HG03571 (cell line): ENCODE data around the gene MAML1.
"Not testable (repeated sequence)": the region's sequence is repeated elsewhere in the genome, so short reads cannot be mapped to it uniquely, and the experiment has no call there.

Experiments used
- ATAC-seq: cut with Tn5 transposase; IDR thresholded peaks from one replicate; pipeline ENCODE4 v1.9.1; 2021; ENCODE audit not compliant: unreplicated experiment

Gene MAML1

DNA sequence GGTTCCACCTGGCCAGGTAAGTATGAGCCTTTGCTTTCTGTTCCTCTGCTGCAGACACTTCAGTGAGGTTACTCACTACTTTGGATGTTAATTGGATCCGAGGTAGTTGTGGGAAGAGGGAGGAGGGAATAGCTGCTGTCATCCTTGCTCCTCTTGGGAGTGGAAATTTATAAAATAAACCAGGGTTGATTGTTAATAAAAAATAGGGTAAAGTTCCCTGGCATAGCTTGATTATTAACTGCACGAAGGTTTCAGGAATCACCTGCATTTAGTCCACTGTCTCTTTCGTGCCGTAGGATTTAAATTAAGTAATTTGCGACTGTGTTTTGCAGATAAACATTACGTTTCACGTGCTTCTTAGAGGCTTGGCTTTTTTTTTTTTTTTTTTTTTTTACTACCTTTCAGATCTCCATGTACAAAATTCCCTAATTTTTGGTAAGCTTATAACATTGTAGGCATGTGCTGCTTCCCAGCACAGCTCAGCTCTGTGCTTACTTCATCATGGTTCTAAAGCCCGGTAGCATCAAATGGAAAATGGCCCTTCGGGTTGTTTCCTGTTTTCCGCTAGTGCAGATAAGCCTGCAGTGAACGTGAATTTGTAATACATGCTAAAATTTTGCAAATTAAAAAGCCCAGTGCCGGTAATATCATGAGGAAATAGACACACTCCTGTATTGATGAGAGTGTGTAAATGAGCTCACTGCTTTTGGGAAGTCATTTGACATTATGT lies 34.3 kb downstream of the MAML1 start:
- ATAC-seq = no peak

DNA sequence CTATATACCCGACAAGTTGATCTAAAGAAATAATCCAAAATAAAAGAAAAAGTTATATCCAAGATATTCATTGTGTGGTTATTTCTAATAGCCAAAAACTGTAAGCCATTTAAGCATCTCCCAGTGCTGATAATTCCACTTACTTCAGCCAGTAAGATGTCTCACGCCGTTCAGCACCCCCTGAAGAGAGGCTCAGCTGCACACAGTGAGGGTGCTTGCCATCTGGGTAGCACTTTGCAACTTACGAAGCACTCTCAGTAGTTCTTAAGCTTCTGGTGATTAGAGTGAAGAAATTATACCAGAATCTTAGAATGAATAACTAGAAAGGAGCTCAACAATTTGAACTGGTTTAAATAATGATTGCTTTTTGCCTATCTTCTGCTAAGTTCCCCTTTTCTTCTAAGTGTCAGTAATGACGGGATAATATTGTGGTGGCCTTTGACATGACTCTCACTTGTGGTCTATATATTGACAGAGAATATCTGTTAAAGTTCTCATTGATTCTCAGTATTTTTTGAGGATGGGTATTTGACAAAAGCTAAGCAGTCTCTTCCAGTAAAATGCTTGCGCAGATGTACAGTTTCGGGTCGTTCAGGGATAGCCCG lies 35.0 kb downstream of the MAML1 start:
- no peak for ATAC-seq

DNA sequence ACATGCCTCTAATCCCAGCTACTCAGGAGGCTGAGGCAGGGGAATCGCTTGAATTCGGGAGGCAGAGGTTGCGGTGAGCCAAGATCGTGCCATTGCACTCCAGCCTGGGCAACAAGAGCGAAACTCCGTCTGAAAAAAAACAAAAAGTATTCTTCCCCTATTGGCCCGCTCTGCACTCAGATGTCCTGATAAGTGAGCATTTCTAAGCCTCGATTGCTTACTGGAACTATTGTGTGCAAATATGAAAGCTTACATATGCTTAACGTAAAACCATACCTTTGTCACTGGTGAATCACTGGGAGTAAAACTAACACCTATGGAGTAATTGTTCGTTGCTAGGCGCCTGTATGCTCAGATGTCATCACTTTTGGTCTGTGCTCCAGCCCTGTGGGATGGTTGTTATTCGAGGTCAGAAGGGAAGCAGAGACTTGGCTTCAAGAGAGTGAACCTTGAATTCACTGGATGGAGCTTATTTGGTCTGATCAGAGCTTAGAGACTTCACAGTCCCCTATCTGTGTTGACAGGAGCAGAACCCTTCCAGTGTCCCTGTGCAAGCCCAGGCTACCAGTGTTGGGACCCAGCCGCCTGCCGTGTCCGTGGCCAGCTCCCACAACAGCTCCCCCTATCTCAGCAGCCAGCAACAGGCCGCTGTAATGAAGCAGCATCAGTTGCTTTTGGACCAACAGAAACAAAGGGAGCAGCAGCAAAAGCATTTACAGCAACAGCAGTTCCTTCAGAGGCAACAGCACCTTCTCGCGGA lies 35.9 kb downstream of the MAML1 start:
- no peak for ATAC-seq

DNA sequence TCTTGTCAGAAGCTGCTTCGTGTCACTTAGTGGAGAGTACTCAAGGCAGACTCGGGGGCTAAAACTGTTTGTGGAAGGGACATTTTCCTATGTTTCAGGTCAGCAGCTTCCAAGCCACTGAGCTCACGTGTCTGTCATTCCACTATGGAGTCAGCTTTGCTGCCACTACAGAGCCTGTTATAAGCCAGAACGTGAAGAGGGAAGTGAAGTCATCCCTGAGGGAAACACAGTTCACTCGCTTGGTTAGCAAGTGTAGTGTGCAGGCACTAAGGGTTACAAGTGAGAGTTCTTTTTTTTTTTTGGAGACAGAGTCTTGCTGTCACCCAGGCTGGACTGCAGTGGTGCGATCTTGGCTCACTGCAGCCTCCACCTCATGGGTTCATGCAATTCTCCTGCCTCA lies 36.6 kb downstream of the MAML1 start:
- no peak for ATAC-seq

DNA sequence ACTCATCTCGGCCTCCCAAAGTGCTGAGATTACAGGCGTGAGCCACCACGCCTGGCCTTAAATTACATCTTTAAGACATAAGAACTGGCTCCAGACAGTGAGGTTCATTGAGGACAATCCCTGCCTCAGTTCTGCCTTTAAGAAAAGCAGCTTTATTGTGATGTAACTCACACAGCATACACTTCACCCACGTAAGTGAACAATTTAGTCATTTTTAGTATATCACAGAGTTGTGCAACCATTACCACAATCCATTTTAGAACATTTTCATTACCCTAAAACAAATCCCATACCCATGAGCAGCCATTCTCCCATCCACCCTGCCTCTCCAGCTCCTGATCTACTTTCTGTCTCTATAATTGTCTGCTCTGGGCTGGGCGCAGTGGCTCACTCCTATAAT lies 37.2 kb downstream of the MAML1 start:
- ATAC-seq = no peak

DNA sequence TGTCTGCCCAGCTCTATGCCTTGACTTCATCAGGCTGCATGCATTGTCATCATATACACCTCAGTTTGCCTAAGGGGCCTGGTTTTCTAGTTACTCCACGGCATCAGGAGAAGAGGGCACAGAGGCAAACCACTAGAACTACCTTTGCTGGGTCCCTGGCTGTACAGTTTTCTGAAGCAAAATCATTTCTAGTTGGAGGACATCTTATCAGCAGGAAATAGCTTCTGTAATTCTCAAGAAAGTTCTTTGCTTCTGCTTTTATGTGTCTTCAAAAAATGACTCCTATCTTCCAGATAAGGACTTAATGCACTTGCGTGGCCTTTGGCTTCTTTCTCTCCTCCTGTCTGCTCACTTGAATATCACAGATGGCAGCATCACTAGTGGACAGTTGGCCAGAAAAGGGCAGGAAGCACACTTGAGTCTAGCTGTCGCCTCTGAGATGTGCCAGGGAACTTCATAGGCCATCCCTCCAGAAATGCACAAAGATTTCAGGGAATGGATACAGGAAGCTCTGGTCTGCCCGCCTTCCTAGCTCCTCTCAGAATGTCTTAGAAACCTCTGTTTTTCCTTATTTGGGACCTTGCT lies 38.8 kb downstream of the MAML1 start:
- ATAC-seq = no peak

DNA sequence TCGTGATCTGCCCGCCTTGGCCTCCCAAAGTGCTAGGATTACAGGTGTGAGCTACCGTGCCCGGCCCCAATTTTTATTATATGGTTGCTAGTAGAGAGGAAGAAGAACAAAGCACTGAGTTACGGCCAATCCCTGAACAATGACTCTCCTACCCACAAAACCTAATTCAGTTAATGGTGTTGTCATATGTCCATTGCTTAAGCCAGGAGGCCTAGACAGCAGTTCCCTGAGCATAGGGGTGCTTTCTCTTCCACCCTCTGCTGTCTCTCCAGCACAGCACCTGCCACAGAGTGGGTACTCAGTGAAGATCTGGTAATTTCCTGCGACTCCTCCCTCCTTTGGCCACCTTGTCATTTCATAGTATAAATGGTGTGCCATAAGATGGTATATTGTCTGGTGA lies 39.7 kb downstream of the MAML1 start:
- ATAC-seq = no peak

DNA sequence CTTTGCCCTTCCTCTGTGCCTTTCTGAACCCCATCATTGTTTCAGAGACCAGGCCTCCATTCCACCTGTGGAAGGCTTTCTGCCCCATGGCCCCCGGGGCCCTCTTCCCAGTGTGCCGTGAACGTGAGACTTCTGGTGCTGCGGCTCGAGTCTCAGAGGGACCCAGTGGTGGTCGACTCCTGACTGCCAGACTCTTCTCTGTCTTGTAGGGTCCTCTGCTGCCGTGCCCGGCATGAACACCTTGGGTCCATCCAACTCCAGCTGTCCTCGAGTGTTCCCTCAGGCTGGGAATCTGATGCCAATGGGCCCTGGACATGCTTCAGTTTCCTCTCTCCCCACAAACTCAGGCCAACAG lies 41.0 kb downstream of the MAML1 start:
- ATAC-seq = no peak

DNA sequence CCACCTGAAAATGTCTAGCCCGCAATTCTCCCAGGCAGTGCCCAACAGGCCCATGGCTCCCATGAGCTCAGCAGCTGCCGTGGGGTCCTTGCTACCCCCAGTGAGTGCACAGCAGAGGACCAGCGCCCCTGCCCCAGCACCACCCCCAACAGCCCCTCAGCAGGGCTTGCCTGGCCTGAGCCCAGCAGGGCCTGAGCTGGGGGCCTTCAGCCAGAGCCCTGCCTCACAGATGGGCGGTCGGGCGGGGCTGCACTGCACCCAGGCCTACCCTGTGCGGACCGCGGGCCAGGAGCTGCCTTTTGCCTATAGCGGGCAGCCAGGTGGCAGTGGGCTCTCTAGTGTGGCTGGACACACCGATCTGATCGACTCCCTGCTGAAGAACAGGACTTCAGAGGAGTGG lies 41.8 kb downstream of the MAML1 start:
- no peak for ATAC-seq

DNA sequence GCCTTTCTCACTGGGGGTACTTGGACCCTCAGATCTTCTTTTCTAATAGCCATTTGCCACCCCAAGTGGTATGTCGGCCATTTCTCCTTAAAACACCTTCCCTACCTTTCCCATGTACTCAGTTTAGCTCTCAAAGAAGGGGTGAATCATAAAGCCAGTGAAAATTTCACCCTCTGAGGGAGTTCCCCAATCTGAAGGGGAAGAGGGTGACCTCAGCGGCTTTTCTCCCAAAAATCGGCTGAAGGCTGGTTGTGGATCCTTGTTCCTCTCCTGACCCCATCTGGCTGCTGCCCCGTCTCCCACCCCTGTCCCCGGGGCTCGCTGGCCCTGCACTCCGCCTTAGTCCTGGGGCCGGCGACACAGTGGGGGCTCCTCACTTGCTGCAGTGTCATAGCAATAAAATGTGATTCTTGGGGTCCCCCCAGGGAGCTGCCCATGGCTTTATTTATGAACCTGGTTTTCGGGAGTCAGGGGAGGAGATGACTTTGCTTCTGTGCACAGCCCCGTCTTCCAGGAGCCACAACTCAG lies 43.9 kb downstream of the MAML1 start:
- ATAC-seq = no peak

DNA sequence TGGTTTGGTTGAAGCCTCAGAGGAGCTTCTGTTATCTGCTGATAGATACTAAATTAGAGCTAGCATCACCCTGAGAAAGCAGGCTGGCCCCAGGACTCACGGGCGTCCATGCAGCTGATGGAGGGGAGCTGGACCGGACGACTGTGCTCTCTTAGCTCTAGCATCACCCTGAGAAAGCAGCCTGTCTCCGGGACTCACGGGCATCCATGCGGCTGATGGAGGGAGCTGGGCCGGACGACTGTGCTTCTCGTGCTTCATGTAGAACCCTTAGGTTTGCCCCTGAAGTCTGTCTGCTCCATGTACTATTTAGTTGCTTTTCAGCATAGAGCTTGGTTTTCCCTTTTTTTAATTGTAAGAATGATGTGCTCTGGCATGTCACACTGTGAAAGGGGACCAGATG lies 44.8 kb downstream of the MAML1 start:
- ATAC-seq = no peak

DNA sequence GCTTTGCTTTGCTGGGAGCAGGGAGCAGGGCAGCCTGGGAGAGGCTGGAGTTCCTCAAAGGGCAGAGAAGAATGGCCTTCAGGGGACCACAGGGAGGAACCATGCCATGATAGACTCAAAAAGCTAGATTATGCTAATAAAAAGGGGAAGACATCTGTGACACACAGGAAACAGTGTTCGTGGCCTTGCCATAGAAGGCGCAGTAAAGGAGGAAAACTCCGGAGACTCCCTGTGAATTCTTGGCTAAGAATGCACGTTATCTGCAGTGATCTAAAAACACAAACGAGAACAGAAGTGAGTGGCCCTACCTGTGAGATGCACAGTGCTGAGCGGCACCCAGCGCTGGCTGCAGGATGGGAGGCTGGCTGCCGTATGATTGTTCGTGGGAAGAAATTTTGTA lies 45.3 kb downstream of the MAML1 start:
- ATAC-seq = no peak

DNA sequence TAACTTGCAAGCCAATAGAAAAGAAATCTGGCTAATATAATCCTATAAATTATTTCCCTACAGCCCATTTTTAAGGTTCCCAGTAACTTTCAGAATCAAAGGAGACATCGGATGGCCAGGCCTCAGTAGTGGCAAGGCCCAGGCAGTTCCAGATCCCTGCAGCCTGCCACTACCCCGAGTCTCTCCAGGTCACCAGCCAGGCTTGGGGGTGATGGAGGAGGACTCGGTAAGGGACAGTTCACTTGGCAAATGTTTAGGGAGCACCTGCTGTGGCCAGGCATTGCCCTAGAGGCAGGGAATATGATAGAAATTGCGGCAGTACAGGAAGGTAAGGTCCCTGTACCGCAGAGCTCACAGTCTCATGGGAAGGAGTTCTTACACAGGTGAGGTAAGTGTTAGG lies 46.0 kb downstream of the MAML1 start:
- ATAC-seq = no peak

DNA sequence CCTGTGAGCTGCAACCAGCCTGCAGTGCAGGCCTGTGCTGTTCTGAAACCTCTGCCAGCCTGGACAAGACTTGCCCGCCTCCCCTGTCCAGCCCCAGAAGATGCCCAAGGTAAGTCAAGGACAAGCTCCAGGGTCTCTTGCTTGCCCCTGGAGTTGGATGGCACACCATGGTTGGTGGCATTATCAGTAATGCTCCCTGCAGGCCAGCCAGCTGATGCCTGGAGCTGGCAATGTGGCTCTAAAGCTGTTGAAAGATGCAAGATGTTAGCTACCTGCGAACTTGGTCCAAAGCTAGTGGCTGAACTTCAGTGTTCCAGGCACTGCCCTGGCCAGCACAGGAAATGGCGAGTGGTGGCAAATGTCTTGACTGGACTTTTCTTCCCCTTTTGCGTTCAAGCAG lies 47.2 kb downstream of the MAML1 start:
- no peak for ATAC-seq

DNA sequence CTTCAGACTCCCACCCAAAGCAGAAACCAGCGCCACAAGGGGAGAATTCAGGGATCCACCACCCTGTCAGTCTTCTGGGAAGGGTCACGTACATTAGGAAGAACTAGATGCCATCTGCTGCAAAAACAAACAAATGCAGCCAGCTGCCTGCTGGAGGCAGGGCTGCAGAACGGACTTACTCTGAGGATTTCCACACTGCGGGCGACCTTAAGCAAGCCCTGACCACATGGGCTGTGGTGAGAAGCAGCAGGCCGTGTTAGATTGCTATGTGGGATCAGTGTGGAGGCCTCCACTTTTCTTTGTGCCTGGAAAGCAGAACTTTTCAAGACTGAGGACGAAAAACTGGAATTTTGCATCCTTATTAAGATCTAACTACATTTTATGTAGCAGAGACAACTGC lies 47.7 kb downstream of the MAML1 start:
- no peak for ATAC-seq

DNA sequence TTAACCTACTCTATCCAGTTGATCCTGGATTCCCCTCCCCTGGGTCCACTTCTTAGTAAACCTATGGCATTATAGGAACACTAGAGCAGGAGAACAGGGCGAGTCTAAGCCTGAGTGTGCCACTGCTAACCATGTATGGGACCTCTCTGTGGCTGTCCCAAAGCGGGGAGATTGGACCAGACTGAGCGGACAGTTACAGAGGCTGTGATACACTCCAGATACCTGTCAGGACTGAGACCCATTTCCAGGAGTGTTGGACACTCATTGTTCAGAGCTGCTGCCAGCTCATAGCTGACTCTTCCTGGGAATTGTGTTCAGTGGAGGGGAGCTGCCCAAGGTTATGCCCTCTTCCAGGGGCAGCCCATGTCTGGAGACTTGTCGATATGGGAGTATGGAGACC lies 49.2 kb downstream of the MAML1 start:
- no peak for ATAC-seq

DNA sequence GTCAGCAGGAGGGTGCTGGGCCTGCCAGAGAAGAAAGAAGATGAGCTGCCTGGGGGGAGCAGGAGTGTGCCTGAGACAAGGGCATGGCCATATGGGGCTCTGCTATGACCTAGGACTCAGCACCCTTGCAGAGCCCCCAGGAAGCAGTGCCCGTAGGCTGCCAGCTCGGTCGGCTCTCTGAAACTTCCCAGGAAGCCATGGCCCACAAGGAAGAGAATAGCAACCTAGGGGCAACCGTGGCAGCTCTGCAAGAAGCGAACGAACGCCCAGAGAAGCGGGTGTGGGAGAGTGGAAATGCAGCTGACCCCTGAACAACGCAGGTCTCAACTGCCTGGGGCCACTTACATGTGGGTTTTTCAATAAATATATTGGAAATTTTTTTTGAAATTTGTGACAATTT lies 50.5 kb downstream of the MAML1 start:
- ATAC-seq = no peak

DNA sequence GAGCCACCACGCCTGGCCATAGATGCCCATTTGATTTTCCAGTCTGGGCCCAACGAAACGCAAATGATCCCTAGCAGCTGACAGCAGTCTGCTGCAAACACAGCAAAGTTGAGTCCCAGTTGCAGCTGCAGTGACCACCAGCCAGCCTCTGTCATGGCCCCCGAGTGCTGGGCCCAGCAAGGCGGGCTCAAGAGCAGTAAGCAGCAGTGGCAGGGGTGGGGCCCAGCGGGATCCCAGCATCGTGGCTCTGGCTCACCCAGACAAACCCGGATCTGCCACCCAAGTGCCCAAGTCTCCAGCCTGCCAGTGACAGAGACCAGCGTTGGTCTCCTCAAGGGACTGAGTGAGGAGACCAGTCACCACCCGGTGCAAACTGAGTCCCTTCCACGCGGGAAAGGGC lies 54.2 kb downstream of the MAML1 start:
- ATAC-seq = no peak

DNA sequence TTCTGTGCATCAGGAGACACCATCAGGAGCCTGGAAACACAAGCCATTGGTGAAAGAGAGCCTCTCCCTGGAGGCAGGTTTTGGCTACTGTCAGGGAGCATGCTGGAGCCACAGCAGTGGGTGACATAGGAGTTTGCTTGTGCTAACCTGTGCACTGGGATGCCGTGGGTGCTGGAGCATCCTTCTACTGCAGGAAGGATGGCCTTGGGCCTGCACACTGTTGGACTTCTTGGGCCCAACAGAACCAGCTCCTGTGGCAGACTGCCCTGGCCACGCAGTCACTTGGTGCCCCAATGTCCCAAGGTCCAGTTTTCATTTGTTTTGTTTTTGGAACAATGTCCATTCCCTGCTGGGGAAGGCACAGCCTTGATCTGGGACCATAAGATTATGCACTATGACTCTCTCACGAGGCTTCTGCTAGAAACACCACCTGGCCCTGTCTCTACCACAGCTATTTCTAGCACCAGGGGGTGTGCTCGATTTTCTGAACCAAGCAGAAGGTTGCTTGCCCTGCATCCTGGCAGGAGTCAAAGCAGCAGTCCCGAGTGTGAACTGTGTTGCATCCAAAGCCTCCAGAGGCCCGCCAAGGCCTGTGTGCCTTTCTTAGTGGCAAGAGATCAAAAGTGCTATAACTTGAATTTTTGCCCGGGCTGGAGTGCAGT lies 55.7 kb downstream of the MAML1 start:
- ATAC-seq = no peak

DNA sequence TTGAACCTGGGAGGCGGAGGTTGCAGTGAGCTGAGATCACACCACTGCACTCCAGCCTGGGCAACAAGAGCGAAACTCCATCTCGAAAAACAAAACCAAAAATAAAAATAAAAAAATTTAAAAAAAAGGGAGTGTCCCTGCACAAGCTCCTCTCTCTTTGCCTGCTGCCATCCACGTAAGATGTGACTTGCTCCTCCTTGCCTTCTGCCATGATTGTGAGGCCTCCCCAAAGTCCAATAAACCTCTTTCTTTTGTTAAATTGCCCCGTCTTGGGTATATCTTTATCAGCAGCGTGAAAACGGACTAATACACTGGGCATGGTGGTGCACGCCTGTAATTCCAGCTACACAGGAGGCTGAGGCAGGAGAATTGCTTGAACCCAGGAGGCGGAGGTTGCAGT lies 56.7 kb downstream of the MAML1 start:
- ATAC-seq = not testable (repeated sequence)

DNA sequence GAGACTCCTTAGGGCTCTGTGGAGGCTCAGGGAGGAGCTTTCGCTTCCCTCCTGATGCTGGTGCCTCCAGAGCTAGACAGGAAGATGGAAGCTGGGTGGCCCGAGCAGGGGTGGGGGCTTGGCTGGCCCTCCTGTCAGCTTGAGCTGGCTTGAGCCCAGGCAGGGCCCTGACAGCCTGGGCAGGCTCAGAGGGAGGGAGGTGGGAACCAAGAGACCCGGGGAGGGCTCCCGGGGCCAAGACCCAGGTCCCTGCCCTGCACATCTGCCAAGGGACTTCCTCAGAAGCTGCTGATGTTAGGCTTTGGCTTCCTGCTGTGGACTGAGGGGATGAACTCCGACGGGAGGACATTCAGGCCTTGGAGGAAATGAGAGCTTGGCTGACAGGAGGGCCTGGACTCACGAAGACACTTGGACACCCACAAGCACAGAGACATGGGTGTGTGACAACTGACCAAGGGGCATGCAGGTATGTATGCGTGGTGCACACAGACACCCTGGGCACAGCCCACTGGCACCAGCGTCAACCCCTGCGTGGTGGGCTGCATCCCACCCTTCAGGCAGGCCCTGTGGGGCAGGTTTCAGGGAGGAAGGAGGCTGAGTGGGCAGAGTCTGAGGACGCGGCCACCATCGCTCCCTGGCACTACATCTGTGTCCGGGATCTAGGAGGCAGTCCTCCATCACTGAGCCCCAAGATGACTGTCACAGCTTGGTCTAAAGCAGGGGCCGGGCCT lies 59.4 kb downstream of the MAML1 start:
- ATAC-seq = no peak
